Liver (tissue), 9 donors: ENCODE data around the gene GPR161. TPM values are rescaled to one million over a fixed set of nuclear protein-coding genes. Genes with fewer than 3 reads are reported as not detected.

Source experiments
- DNase-seq: peaks from one replicate; pipeline ENCODE4 v3.0.0-alpha.2; 2017; ENCODE audit warnings: low spot score
- H3K27ac ChIP-seq, 2 donors: one replicate each; pipeline ENCODE4 v1.7.0; 2013; ENCODE audit warnings: inconsistent platforms in 2 of 2, low read length in 2 of 2, control low read depth in 1 of 2, low read depth in 1 of 2, mild to moderate bottlenecking in 1 of 2
- H3K27me3 ChIP-seq, 4 donors: one replicate each; pipeline versions ENCODE4 v1.6.1 to v1.7.0; 2013; ENCODE audit warnings: low read length in 3 of 4, inconsistent platforms in 1 of 4, mild to moderate bottlenecking in 1 of 4, moderate library complexity in 1 of 4; ENCODE audit not compliant: control insufficient read depth in 4 of 4, insufficient read depth in 4 of 4
- H3K36me3 ChIP-seq, 4 donors: one replicate each; pipeline versions ENCODE4 v1.6.1 to v1.7.0; 2013; ENCODE audit warnings: low read length in 3 of 4, mild to moderate bottlenecking in 3 of 4, low read depth in 1 of 4, moderate library complexity in 1 of 4; ENCODE audit not compliant: control insufficient read depth in 4 of 4, insufficient read depth in 3 of 4
- H3K4me1 ChIP-seq, 4 donors: one replicate each; pipeline versions ENCODE4 v1.6.1 to v1.7.0; 2013; ENCODE audit warnings: low read length in 3 of 4, mild to moderate bottlenecking in 3 of 4, moderate library complexity in 1 of 4; ENCODE audit not compliant: control insufficient read depth in 4 of 4, insufficient read depth in 4 of 4
- H3K4me3 ChIP-seq, 3 donors: one replicate each; pipeline versions ENCODE4 v1.6.1 to v1.7.0; 2013; ENCODE audit warnings: low read length in 3 of 3, control low read depth in 1 of 3, low read depth in 1 of 3, mild to moderate bottlenecking in 1 of 3
- H3K9ac ChIP-seq, 2 donors: one replicate each; pipeline ENCODE4 v1.7.0; 2013; ENCODE audit warnings: low read length in 2 of 2, mild to moderate bottlenecking in 2 of 2, moderate library complexity in 2 of 2, control low read depth in 1 of 2, low read depth in 1 of 2
- H3K9me3 ChIP-seq, 4 donors: one replicate each; pipeline versions ENCODE4 v1.6.1 to v1.7.0; 2013; ENCODE audit warnings: low read length in 3 of 4; ENCODE audit not compliant: control insufficient read depth in 4 of 4
- ATF3 ChIP-seq: IDR thresholded peaks from 2 replicates; pipeline ENCODE4 v1.6.1; 2016; ENCODE audit warnings: antibody characterized with exemption
- EGR1 ChIP-seq, 2 donors: IDR thresholded peaks; 2 replicates each; pipeline ENCODE4 v1.6.1; 2016 to 2018; ENCODE audit warnings: antibody characterized with exemption in 2 of 2, low read depth in 2 of 2
- FOXA1 ChIP-seq: IDR thresholded peaks from 2 replicates; pipeline ENCODE4 v1.6.1; 2016; ENCODE audit warnings: antibody characterized with exemption
- FOXA2 ChIP-seq: IDR thresholded peaks from 2 replicates; pipeline ENCODE4 v1.6.1; 2016; ENCODE audit warnings: antibody characterized with exemption
- GABPA ChIP-seq, 2 donors: IDR thresholded peaks in 1 of 2; conservative IDR thresholded peaks in 1 of 2; 2 replicates each; pipeline ENCODE4 v1.6.1; 2016; ENCODE audit warnings: antibody characterized with exemption in 2 of 2, mild to moderate bottlenecking in 1 of 2, moderate library complexity in 1 of 2
- HNF4A ChIP-seq, 2 donors: conservative IDR thresholded peaks; 2 replicates each; pipeline ENCODE4 v1.6.1; 2016; ENCODE audit warnings: antibody characterized with exemption in 2 of 2, mild to moderate bottlenecking in 2 of 2
- HNF4G ChIP-seq: IDR thresholded peaks from 2 replicates; pipeline ENCODE4 v1.6.1; 2016; ENCODE audit warnings: antibody characterized with exemption
- JUND ChIP-seq, 2 donors: IDR thresholded peaks; 2 replicates each; pipeline ENCODE4 v1.6.1; 2016; ENCODE audit warnings: antibody characterized with exemption in 2 of 2
- MAX ChIP-seq: IDR thresholded peaks from 2 replicates; pipeline ENCODE4 v1.6.1; 2016; ENCODE audit warnings: antibody characterized with exemption
- NR2F2 ChIP-seq: IDR thresholded peaks from 2 replicates; pipeline ENCODE4 v1.6.1; 2016; ENCODE audit warnings: antibody characterized with exemption
- RAD21 ChIP-seq, 2 donors: IDR thresholded peaks; 2 replicates each; pipeline ENCODE4 v1.6.1; 2016; ENCODE audit warnings: antibody characterized with exemption in 2 of 2, mild to moderate bottlenecking in 2 of 2
- REST ChIP-seq: IDR thresholded peaks from 2 replicates; pipeline ENCODE4 v1.6.1; 2016; ENCODE audit warnings: antibody characterized with exemption, mild to moderate bottlenecking
- RXRA ChIP-seq, 2 donors: IDR thresholded peaks; 2 replicates each; pipeline ENCODE4 v1.6.1; 2017 to 2018; ENCODE audit warnings: antibody characterized with exemption in 2 of 2, mild to moderate bottlenecking in 1 of 2
- SP1 ChIP-seq: IDR thresholded peaks from 2 replicates; pipeline ENCODE4 v1.6.1; 2018; ENCODE audit warnings: antibody characterized with exemption, mild to moderate bottlenecking
- TAF1 ChIP-seq: conservative IDR thresholded peaks from 2 replicates; pipeline ENCODE4 v1.6.1; 2016; ENCODE audit warnings: antibody characterized with exemption, mild to moderate bottlenecking
- YY1 ChIP-seq: IDR thresholded peaks from 2 replicates; pipeline ENCODE4 v1.6.1; 2016; ENCODE audit warnings: antibody characterized with exemption, mild to moderate bottlenecking
- ZBTB33 ChIP-seq: IDR thresholded peaks from 2 replicates; pipeline ENCODE4 v1.6.1; 2016; ENCODE audit warnings: antibody characterized with exemption
- WGBS: extraction: QIAGEN DNeasy Blood & Tissue Kit; methylation state at CpG from one replicate; pipeline ENCODE4 v1.1.7; 2013; 5-methylcytosine and 5-hydroxymethylcytosine counted together
- polyA plus RNA-seq, 2 donors: library from polyadenylated mRNA; stranded (reverse) in 1 of 2; unstranded in 1 of 2; fragments of 200-250 nt in 1 of 2; fragments of >200 nt in 1 of 2; fragmentation: Nextera tagmentation in 1 of 2; extraction: Ambion mirVana in 1 of 2; gene quantifications; one replicate each; pipeline versions ENCODE4 v1.2.1 to v1.2.3, GENCODE V29; 2013 to 2015
- total RNA-seq, 2 donors: library from RNA; depleted of rRNA; stranded (reverse); fragments of >200 nt; gene quantifications; one replicate each; pipeline ENCODE4 v1.2.3, GENCODE V29; 2014
- TF ChIP-seq, protein P1 (sequence below): fragments of 150-350 bp; IDR thresholded peaks from 2 replicates; pipeline ENCODE4 v1.5.1; 2017; ENCODE audit warnings: improper control_type of control experiment, low read depth, low read length; ENCODE audit not compliant: missing input control
- donor health status: healthy.
- donor health status: healthy.
- donor health status: healthy.
- donor health status: healthy.
- donor health status: healthy.

The GPR161 gene
- total and polyA plus RNA-seq, 4 donors, result 0.33 to 1.1 (median 0.73) TPM

- no peaks in the 10 kb centered on the region for H3K27me3 ChIP-seq
- H3K4me3 ChIP-seq, result no peak overlapping the region
- peaks cover 0 to 8% (median 2%) of the 10 kb centered on the region in 4 donors for H3K4me1 ChIP-seq
- TF ChIP-seq TAF1, result no peak
- no peak for TF ChIP-seq HNF4G
- TF ChIP-seq FOXA1, result no peak
- TF ChIP-seq YY1, result no peak
- TF ChIP-seq ATF3, result no peak
- no peak for TF ChIP-seq EGR1 (IDR thresholded peaks at IDR 0.05; ENCODE audit: low read depth in 2 of 2)
- TF ChIP-seq, protein P1, sequence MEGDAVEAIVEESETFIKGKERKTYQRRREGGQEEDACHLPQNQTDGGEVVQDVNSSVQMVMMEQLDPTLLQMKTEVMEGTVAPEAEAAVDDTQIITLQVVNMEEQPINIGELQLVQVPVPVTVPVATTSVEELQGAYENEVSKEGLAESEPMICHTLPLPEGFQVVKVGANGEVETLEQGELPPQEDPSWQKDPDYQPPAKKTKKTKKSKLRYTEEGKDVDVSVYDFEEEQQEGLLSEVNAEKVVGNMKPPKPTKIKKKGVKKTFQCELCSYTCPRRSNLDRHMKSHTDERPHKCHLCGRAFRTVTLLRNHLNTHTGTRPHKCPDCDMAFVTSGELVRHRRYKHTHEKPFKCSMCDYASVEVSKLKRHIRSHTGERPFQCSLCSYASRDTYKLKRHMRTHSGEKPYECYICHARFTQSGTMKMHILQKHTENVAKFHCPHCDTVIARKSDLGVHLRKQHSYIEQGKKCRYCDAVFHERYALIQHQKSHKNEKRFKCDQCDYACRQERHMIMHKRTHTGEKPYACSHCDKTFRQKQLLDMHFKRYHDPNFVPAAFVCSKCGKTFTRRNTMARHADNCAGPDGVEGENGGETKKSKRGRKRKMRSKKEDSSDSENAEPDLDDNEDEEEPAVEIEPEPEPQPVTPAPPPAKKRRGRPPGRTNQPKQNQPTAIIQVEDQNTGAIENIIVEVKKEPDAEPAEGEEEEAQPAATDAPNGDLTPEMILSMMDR, result no peak
- no peak for TF ChIP-seq RXRA (IDR thresholded peaks at IDR 0.05)
- TF ChIP-seq REST, result no peak
- TF ChIP-seq NR2F2, result no peak
- TF ChIP-seq ZBTB33, result no peak
- no peak for TF ChIP-seq HNF4A (conservative IDR thresholded peaks at IDR 0.05)
- TF ChIP-seq RAD21 (IDR thresholded peaks at IDR 0.05), result no peak
- TF ChIP-seq MAX, result no peak
- TF ChIP-seq GABPA (IDR thresholded peaks at IDR 0.05 in 1 of 2, conservative IDR thresholded peaks at IDR 0.05 in 1 of 2), result no peak
- TF ChIP-seq JUND (IDR thresholded peaks at IDR 0.05), result no peak
- no peak for TF ChIP-seq SP1
- TF ChIP-seq FOXA2, result no peak
- 73% methylated on average over 4 of the region's 4 CpGs for WGBS
- H3K27ac ChIP-seq, result no peak overlapping the region
- H3K9ac ChIP-seq, result no peak overlapping the region
- peaks cover 5 to 23% (median 16%) of the 10 kb centered on the region in 4 donors for H3K36me3 ChIP-seq
- no peaks in the 10 kb centered on the region for H3K9me3 ChIP-seq
- no peak for DNase-seq
These were observed 55.2 kb downstream of the GPR161 start for GRCh38 chr1:168081373-168082007.
